T-helper 1 cell treated with Interleukin-12 subunit alpha and Interleukin-12 subunit beta and Interleukin-4 antibody, amounts not matched to agents 30 μg/mL and 1 μg/mL, for 36 hours (primary cell): ENCODE measurements around the gene CDC123.
A peak's percentile ranks its signal among the peaks of the same experiment; 100 is the strongest.
"Not testable (repeated sequence)": the region's sequence is repeated elsewhere in the genome, so short reads cannot be mapped to it uniquely, and the experiment has no call there.

Experiments used
- H3K27ac Mint-ChIP-seq: one replicate; pipeline ENCODE4 v1.8.0; 2021; ENCODE audit warnings: mild to moderate bottlenecking, mixed read lengths
- H3K27me3 Mint-ChIP-seq: one replicate; pipeline ENCODE4 v1.8.0; 2021; ENCODE audit warnings: low read depth, mixed read lengths
- H3K36me3 Mint-ChIP-seq: one replicate; pipeline ENCODE4 v1.8.0; 2021; ENCODE audit warnings: low read depth, mixed read lengths
- H3K4me1 Mint-ChIP-seq: one replicate; pipeline ENCODE4 v1.8.0; 2021; ENCODE audit warnings: low read depth, mixed read lengths
- H3K4me3 Mint-ChIP-seq: one replicate; pipeline ENCODE4 v1.8.0; 2021; ENCODE audit warnings: mild to moderate bottlenecking, moderate library complexity, mixed read lengths
- H3K9me3 Mint-ChIP-seq: one replicate; pipeline ENCODE4 v1.8.0; 2021; ENCODE audit warnings: mixed read lengths

CDC123 gene

GRCh38 chr10:12264204-12264940 lies 68.4 kb downstream of the CDC123 start:
- H3K4me1 Mint-ChIP-seq: peaks cover 20% of the 10 kb centered on the region
- H3K4me3 Mint-ChIP-seq: peak overlapping the region; percentile 58
- no peaks in the 10 kb centered on the region for H3K27me3 Mint-ChIP-seq
- peak overlapping the region; percentile 79 for H3K27ac Mint-ChIP-seq
- H3K9me3 Mint-ChIP-seq: no peaks in the 10 kb centered on the region
- H3K36me3 Mint-ChIP-seq: peaks cover 3% of the 10 kb centered on the region

GRCh38 chr10:12269056-12269455 lies 73.1 kb downstream of the CDC123 start:
- Mint-ChIP-seq H3K4me1 (peaks cover 9% of the 10 kb centered on the region), H3K36me3 (no peaks in the 10 kb centered on the region), H3K27ac (no peak overlapping the region), H3K9me3 (no peaks in the 10 kb centered on the region), H3K27me3 (no peaks in the 10 kb centered on the region), H3K4me3 (no peak overlapping the region)

GRCh38 chr10:12271210-12271540 lies 75.2 kb downstream of the CDC123 start:
- H3K4me3 Mint-ChIP-seq: no peak overlapping the region
- H3K27ac Mint-ChIP-seq: no peak overlapping the region
- H3K27me3 Mint-ChIP-seq: no peaks in the 10 kb centered on the region
- no peaks in the 10 kb centered on the region for H3K36me3 Mint-ChIP-seq
- H3K9me3 Mint-ChIP-seq: no peaks in the 10 kb centered on the region
- H3K4me1 Mint-ChIP-seq: no peaks in the 10 kb centered on the region

GRCh38 chr10:12277862-12278261 lies 81.9 kb downstream of the CDC123 start:
- H3K9me3 Mint-ChIP-seq, H3K27me3 Mint-ChIP-seq, H3K4me1 Mint-ChIP-seq, H3K36me3 Mint-ChIP-seq, H3K4me3 Mint-ChIP-seq, H3K27ac Mint-ChIP-seq: not testable (repeated sequence)

GRCh38 chr10:12279281-12279680 lies 83.3 kb downstream of the CDC123 start:
- H3K4me3 Mint-ChIP-seq: no peak overlapping the region
- no peak overlapping the region for H3K27ac Mint-ChIP-seq
- no peaks in the 10 kb centered on the region for H3K36me3 Mint-ChIP-seq
- H3K9me3 Mint-ChIP-seq: peaks cover 5% of the 10 kb centered on the region
- H3K4me1 Mint-ChIP-seq: no peaks in the 10 kb centered on the region
- H3K27me3 Mint-ChIP-seq: no peaks in the 10 kb centered on the region

- H3K36me3 Mint-ChIP-seq: no peaks in the 10 kb centered on the region
- no peaks in the 10 kb centered on the region for H3K27me3 Mint-ChIP-seq
- no peak overlapping the region for H3K27ac Mint-ChIP-seq
- peaks cover 5% of the 10 kb centered on the region for H3K9me3 Mint-ChIP-seq
- no peak overlapping the region for H3K4me3 Mint-ChIP-seq
- H3K4me1 Mint-ChIP-seq: no peaks in the 10 kb centered on the region
Observed at GRCh38 chr10:12287772-12288171, 91.8 kb downstream of the CDC123 start.

- H3K27me3 Mint-ChIP-seq, H3K27ac Mint-ChIP-seq, H3K4me1 Mint-ChIP-seq, H3K4me3 Mint-ChIP-seq, H3K9me3 Mint-ChIP-seq, H3K36me3 Mint-ChIP-seq: not testable (repeated sequence)
Observed at GRCh38 chr10:12297784-12298183, 101.8 kb downstream of the CDC123 start.

GRCh38 chr10:12299222-12299965 lies 103.4 kb downstream of the CDC123 start:
- Mint-ChIP-seq H3K27ac (no peak overlapping the region), H3K9me3 (no peaks in the 10 kb centered on the region), H3K27me3 (no peaks in the 10 kb centered on the region), H3K36me3 (no peaks in the 10 kb centered on the region), H3K4me3 (no peak overlapping the region), H3K4me1 (no peaks in the 10 kb centered on the region)
